AG04450 (cell line): ENCODE measurements around the gene POGZ. TPM values are rescaled to one million over a fixed set of nuclear protein-coding genes. Genes with fewer than 3 reads are reported as not detected.
A peak's percentile ranks its signal among the peaks of the same experiment; 100 is the strongest.

Experiments used
- CTCF ChIA-PET: fragments of 300-600, 350-600 bp; formaldehyde crosslinking; extraction: SDS; loops from one replicate; lab custom pipeline; 2022; ENCODE audit warnings: antibody characterized with exemption, inconsistent platforms; lab: Charles Lee
- POLR2A ChIA-PET: fragments of 350-600 bp; formaldehyde crosslinking; extraction: SDS; loops from one replicate; lab custom pipeline; 2021; ENCODE audit warnings: antibody characterized with exemption, inconsistent platforms; lab: Yijun Ruan, JAX
- DNase-seq: peaks from one replicate; pipeline ENCODE4 v3.0.0-alpha.2; 2011; ENCODE audit warnings: low read depth, low spot score
- H3K27ac ChIP-seq: one replicate; pipeline ENCODE4 v1.5.1; 2012; ENCODE audit warnings: low read depth, low read length, control low read depth
- H3K27me3 ChIP-seq: one replicate; pipeline ENCODE4 v1.6.0; 2012; ENCODE audit warnings: low read length; ENCODE audit not compliant: control insufficient read depth, insufficient read depth
- H3K4me3 ChIP-seq: 2 replicates; pipeline ENCODE4 v1.5.1; 2011; ENCODE audit warnings: mild to moderate bottlenecking, low read depth, low read length, control low read depth
- H3K9me3 ChIP-seq: 2 replicates; pipeline ENCODE4 v1.5.1; 2012; ENCODE audit warnings: low read length; ENCODE audit not compliant: control insufficient read depth, insufficient read depth
- polyA plus RNA-seq: library from polyadenylated mRNA; depleted of rRNA; stranded (reverse); fragments of >200 nt; gene quantifications from 2 replicates; pipeline ENCODE4 v1.2.3, GENCODE V29; 2011
- TF ChIP-seq, protein P1 (sequence below): IDR thresholded peaks from 2 replicates; pipeline ENCODE4 v1.5.1; 2011; ENCODE audit warnings: low read depth, low read length, control low read depth, inconsistent platforms

Gene POGZ
- polyA plus RNA-seq, 1 experiment, result 45.7 TPM

GRCh38 chr1:151428068-151428467 is 31.2 kb downstream of the POGZ start:
- TF ChIP-seq, protein P1, sequence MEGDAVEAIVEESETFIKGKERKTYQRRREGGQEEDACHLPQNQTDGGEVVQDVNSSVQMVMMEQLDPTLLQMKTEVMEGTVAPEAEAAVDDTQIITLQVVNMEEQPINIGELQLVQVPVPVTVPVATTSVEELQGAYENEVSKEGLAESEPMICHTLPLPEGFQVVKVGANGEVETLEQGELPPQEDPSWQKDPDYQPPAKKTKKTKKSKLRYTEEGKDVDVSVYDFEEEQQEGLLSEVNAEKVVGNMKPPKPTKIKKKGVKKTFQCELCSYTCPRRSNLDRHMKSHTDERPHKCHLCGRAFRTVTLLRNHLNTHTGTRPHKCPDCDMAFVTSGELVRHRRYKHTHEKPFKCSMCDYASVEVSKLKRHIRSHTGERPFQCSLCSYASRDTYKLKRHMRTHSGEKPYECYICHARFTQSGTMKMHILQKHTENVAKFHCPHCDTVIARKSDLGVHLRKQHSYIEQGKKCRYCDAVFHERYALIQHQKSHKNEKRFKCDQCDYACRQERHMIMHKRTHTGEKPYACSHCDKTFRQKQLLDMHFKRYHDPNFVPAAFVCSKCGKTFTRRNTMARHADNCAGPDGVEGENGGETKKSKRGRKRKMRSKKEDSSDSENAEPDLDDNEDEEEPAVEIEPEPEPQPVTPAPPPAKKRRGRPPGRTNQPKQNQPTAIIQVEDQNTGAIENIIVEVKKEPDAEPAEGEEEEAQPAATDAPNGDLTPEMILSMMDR, result no peak
- ChIA-PET CTCF (interaction anchor here (0.6 to 1.3 kb wide), 2 partner anchors 307 to 521 kb away, joined by 3 to 4 read pairs; no protein-coding TSS in a partner anchor), POLR2A (no interaction called here)
- Histone ChIP-seq H3K27ac (no peak overlapping the region), H3K9me3 (no peaks in the 10 kb centered on the region), H3K4me3 (no peak overlapping the region), H3K27me3 (no peaks in the 10 kb centered on the region)
- no peak for DNase-seq

DNA sequence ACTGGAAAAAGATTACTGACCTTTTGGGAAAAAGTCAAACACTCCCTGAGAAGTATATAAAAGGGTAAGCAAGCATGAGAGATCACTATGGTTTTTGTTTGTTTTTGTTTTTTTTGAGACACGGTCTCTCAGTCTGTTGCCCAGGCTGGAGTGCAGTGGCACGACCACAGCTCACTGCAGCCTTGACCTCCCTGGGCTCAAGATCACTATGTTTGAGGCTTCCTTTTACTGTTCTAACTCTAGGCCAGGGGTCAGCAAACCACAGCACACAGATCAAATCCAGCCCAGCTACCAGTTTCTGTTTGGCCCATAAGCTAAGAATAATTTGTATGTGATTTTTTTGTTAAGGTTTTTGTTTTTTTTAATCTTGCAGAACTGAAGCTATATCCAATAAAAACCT is 34.2 kb downstream of the POGZ start:
- TF ChIP-seq, protein P1, result no peak
- no peak overlapping the region for H3K27ac ChIP-seq
- DNase-seq, result no peak
- CTCF ChIA-PET, result no interaction called here
- no peaks in the 10 kb centered on the region for H3K9me3 ChIP-seq
- no peaks in the 10 kb centered on the region for H3K27me3 ChIP-seq
- POLR2A ChIA-PET, result no interaction called here
- no peak overlapping the region for H3K4me3 ChIP-seq

- CTCF ChIA-PET, result interaction anchor here (0.6 kb wide), 1 partner anchor 69 kb away, joined by 4 read pairs; no protein-coding TSS in a partner anchor
- Histone ChIP-seq H3K27me3 (no peaks in the 10 kb centered on the region), H3K4me3 (no peak overlapping the region), H3K9me3 (no peaks in the 10 kb centered on the region), H3K27ac (no peak overlapping the region)
- POLR2A ChIA-PET, result no interaction called here
- TF ChIP-seq, protein P1, result no peak
- DNase-seq, result no peak
These were observed 39.5 kb downstream of the POGZ start for GRCh38 chr1:151419819-151420218.

DNA sequence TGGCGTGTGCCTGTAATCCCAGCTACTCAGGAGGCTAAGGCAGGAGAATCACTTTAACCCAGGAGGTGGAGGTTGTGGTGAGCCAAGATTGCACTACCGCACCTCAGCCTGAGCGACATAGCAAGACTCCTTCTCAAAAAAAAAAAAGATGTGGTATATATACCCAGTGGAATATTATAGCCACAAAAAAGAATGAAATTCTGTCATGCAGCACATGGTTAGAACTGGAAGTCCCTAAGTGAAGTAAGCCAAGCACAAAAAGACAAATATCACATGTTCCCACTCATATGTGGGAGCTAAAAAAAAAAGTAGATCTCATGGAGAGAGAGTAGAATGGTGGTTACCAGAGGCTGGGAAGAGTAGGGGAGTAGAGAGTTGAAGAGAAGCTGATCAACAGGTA is 41.2 kb downstream of the POGZ start:
- POLR2A ChIA-PET, result interaction anchor here (0.7 kb wide), 2 partner anchors 18 to 46 kb away, joined by 3 read pairs; no protein-coding TSS in a partner anchor
- Histone ChIP-seq H3K27me3 (no peaks in the 10 kb centered on the region), H3K27ac (no peak overlapping the region), H3K4me3 (no peak overlapping the region), H3K9me3 (no peaks in the 10 kb centered on the region)
- no peak for DNase-seq
- CTCF ChIA-PET, result interaction anchor here (1.7 kb wide), 1 partner anchor 77 kb away, joined by 5 read pairs; no protein-coding TSS in a partner anchor
- TF ChIP-seq, protein P1, result no peak

DNA sequence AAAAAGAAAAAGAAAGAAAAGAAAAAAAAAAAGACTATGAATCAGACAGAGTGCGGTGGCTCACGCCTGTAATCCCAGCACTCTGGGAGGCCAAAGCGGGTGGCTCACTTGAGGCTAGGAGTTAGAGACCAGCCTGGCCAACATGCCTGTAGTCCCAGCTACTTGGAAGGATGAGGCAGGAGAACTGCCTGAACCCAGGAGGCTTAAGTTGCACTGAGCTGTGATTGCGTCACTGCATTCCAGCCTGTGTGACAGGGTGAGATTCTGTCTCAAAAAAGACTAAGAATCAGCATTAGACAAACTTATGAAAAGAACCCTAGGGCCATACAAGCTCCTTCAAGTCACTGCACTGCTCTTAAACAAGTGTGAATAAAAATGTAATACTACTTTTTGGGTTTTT is 43.1 kb downstream of the POGZ start:
- POLR2A ChIA-PET, result interaction anchor here (0.6 to 1.3 kb wide), 4 partner anchors 13 to 133 kb away, joined by 3 to 7 read pairs (median 4); partner anchors contain the start of gene PSMB4
- Histone ChIP-seq H3K9me3 (no peaks in the 10 kb centered on the region), H3K27ac (peak overlapping the region; percentile 11), H3K27me3 (no peaks in the 10 kb centered on the region), H3K4me3 (no peak overlapping the region)
- TF ChIP-seq, protein P1, result no peak
- peak; percentile 46 for DNase-seq
- CTCF ChIA-PET, result interaction anchor here (0.9 to 1.4 kb wide), 4 partner anchors 28 to 178 kb away, joined by 3 to 5 read pairs (median 4); no protein-coding TSS in a partner anchor
